OCI-LY3 (cell line): ENCODE measurements around the gene APOLD1.
"Not testable (repeated sequence)": the region's sequence is repeated elsewhere in the genome, so short reads cannot be mapped to it uniquely, and the experiment has no call there.

Experiments used
- H2AFZ ChIP-seq: fragments of 200-600, 300-600 bp; shearing (Covaris generic); 2 replicates; pipeline ENCODE4 v1.6.0; 2014; ENCODE audit warnings: antibody characterized with exemption, low read depth, low read length
- H3K27ac ChIP-seq: fragments of 200-600, 300-600 bp; sonication (generic); 2 replicates; pipeline ENCODE4 v1.5.1; 2014; ENCODE audit warnings: mild to moderate bottlenecking, low read length, moderate library complexity, mixed read lengths
- H3K27me3 ChIP-seq: fragments of 200-600, 300-600 bp; sonication (generic); 2 replicates; pipeline ENCODE4 v1.6.1; 2014; ENCODE audit warnings: low read depth, low read length, mixed read lengths
- H3K36me3 ChIP-seq: fragments of 200-600, 300-600 bp; sonication (generic); replicated peaks from 2 replicates; pipeline ENCODE3; 2014; ENCODE audit warnings: low read depth, low read length, mixed read lengths
- H3K4me1 ChIP-seq: fragments of 300-600, 200-600 bp; sonication (generic); 2 replicates; pipeline ENCODE4 v1.6.1; 2014; ENCODE audit warnings: low read length, mixed read lengths
- H3K4me2 ChIP-seq: fragments of 200-600, 300-600 bp; sonication (generic); 2 replicates; pipeline ENCODE4 v1.6.1; 2014; ENCODE audit warnings: low read length, mixed read lengths
- H3K4me3 ChIP-seq: fragments of 300-600, 200-600 bp; sonication (generic); 2 replicates; pipeline ENCODE4 v1.5.1; 2014; ENCODE audit warnings: antibody characterized with exemption, mild to moderate bottlenecking, low read length, moderate library complexity
- H3K79me2 ChIP-seq: fragments of 300-600, 200-600 bp; shearing (Covaris generic); 2 replicates; pipeline ENCODE4 v1.6.1; 2014; ENCODE audit warnings: mild to moderate bottlenecking, low read length, mixed read lengths
- H3K9ac ChIP-seq: fragments of 300-600, 200-600 bp; shearing (Covaris generic); 2 replicates; pipeline ENCODE4 v1.6.0; 2014; ENCODE audit warnings: mild to moderate bottlenecking, low read length, moderate library complexity
- H3K9me3 ChIP-seq: fragments of 200-600, 300-600 bp; shearing (Covaris generic); 2 replicates; pipeline ENCODE4 v1.6.1; 2014; ENCODE audit warnings: low read length, mixed read lengths; ENCODE audit not compliant: insufficient read depth
- H4K20me1 ChIP-seq: fragments of 200-600, 300-600 bp; sonication (generic); 2 replicates; pipeline ENCODE4 v1.6.1; 2016; ENCODE audit warnings: low read length, mixed read lengths; ENCODE audit not compliant: insufficient read depth
- EZH2phosphoT487 ChIP-seq: fragments of 200-600 bp; shearing (Covaris generic); IDR thresholded peaks from 2 replicates; pipeline ENCODE4 v1.6.1; 2018; ENCODE audit warnings: antibody characterized with exemption, mixed run types, low read depth
- TF ChIP-seq, protein P1 (sequence below): fragments of 200-600, 300-600 bp; sonication (generic); IDR thresholded peaks from 2 replicates; pipeline ENCODE4 v1.5.1; 2014; ENCODE audit warnings: antibody characterized with exemption, low read length, low read depth

APOLD1 gene

DNA sequence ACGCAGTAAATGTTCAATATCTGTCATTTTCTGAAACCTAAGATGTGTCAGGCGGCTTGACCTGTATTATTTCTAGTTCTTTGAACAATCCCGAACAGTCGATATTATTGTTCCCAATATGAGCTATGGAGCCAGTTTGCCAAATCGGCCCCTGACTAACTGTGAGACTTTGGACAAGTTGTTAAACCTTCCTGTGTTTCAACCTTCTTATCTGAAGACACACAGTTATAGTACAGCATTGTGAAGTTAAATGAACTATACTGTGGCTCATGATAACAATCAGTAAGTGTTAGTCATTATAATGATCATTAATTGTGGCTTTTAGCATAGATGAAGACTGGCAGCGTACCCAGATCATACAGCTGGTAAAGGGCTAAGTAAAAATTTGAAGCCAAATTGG is 51.1 kb downstream of the APOLD1 start:
- TF ChIP-seq, protein P1, sequence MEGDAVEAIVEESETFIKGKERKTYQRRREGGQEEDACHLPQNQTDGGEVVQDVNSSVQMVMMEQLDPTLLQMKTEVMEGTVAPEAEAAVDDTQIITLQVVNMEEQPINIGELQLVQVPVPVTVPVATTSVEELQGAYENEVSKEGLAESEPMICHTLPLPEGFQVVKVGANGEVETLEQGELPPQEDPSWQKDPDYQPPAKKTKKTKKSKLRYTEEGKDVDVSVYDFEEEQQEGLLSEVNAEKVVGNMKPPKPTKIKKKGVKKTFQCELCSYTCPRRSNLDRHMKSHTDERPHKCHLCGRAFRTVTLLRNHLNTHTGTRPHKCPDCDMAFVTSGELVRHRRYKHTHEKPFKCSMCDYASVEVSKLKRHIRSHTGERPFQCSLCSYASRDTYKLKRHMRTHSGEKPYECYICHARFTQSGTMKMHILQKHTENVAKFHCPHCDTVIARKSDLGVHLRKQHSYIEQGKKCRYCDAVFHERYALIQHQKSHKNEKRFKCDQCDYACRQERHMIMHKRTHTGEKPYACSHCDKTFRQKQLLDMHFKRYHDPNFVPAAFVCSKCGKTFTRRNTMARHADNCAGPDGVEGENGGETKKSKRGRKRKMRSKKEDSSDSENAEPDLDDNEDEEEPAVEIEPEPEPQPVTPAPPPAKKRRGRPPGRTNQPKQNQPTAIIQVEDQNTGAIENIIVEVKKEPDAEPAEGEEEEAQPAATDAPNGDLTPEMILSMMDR = no peak
- no peak for TF ChIP-seq EZH2phosphoT487
- Histone ChIP-seq H4K20me1 (peaks cover 4% of the 10 kb centered on the region; the same call in 1 of the 2 replicates), H3K27me3 (no peaks in the 10 kb centered on the region), H3K9me3 (peaks cover 4% of the 10 kb centered on the region; the same call in 1 of the 2 replicates), H3K79me2 (no peaks in the 10 kb centered on the region), H3K4me1 (peaks cover 13% of the 10 kb centered on the region), H3K36me3 (peaks cover 57% of the 10 kb centered on the region), H3K27ac (no peak overlapping the region), H3K4me3 (no peak overlapping the region), H2AFZ (no peak overlapping the region), H3K4me2 (no peak overlapping the region), H3K9ac (no peak overlapping the region)

DNA sequence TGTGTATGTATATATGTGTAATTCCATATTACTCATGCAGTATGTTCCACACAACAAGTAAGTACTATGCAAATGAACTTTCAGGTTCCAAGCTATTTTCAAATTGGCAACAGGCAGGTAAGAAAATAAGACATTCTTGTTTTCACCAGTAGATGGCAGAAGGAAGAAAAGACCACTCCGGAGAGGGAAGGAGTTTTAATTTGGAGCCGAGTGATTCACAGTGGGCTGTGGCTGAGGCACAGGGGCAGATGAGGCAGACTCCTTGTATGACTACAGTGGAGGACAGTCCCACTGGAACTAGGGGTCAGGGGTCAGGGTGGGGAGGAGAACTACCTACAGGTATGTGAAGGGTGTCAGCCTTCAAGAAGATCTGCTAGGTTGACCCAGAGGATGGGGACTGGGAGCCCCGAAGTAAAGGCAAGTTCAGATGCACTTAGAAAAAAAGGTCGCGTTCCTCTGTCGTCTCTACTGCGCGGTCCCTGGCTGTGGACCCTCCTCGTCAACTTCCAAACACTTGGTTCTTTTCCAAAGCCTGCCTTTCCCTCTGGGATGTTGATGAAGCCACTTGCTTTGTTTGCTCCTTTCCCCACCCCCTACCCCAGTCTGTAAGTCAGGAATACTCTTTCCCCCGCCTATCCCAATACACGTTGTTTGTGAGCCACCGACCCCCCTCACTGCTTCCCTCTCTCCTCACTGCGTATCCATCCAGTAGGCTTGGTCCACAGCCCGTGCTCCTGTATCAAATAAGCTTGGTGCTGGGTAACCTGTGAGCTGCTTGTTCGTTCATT is 51.8 kb downstream of the APOLD1 start:
- Histone ChIP-seq H3K4me3 (no peak overlapping the region), H3K79me2 (no peaks in the 10 kb centered on the region), H3K4me1 (peaks cover 13% of the 10 kb centered on the region), H3K9me3 (peaks cover 4% of the 10 kb centered on the region; the same call in 1 of the 2 replicates), H3K27ac (no peak overlapping the region), H3K9ac (no peak overlapping the region), H3K27me3 (no peaks in the 10 kb centered on the region), H3K36me3 (peaks cover 53% of the 10 kb centered on the region), H2AFZ (no peak overlapping the region), H4K20me1 (peaks cover 4% of the 10 kb centered on the region; the same call in 1 of the 2 replicates), H3K4me2 (no peak overlapping the region)
- TF ChIP-seq, protein P1 = peak; percentile 62
- no peak for TF ChIP-seq EZH2phosphoT487

DNA sequence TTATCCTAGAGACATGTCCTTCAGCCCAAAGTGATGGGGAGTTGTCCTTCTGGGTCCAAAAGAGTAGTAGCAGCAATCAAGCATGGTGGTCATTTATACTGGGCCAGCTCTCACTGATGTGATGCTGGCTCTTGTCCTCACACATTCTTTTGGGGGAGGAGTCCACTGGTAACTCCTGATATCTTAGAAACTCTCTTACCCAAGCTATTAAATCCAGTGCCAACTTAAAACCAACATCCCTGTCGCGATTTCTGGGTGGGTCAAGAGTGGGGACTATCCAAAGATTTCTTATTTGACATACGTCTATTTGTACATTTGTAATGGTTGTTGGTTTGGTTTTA is 52.3 kb downstream of the APOLD1 start:
- peaks cover 49% of the 10 kb centered on the region for H3K36me3 ChIP-seq
- H3K4me3 ChIP-seq = no peak overlapping the region
- H3K9ac ChIP-seq = no peak overlapping the region
- peaks cover 13% of the 10 kb centered on the region for H3K4me1 ChIP-seq
- no peaks in the 10 kb centered on the region for H3K27me3 ChIP-seq
- no peak overlapping the region for H3K27ac ChIP-seq
- no peak overlapping the region for H2AFZ ChIP-seq
- H3K4me2 ChIP-seq = no peak overlapping the region
- H3K79me2 ChIP-seq = no peaks in the 10 kb centered on the region
- TF ChIP-seq, protein P1 = no peak
- TF ChIP-seq EZH2phosphoT487 = no peak
- H4K20me1 ChIP-seq = peaks cover 4% of the 10 kb centered on the region; the same call in 1 of the 2 replicates
- peaks cover 4% of the 10 kb centered on the region; the same call in 1 of the 2 replicates for H3K9me3 ChIP-seq

- H3K36me3 ChIP-seq = peaks cover 40% of the 10 kb centered on the region
- no peak overlapping the region for H3K4me3 ChIP-seq
- TF ChIP-seq EZH2phosphoT487 = no peak
- TF ChIP-seq, protein P1 = no peak
- no peak overlapping the region for H3K9ac ChIP-seq
- no peak overlapping the region for H2AFZ ChIP-seq
- no peaks in the 10 kb centered on the region for H3K27me3 ChIP-seq
- H3K79me2 ChIP-seq = no peaks in the 10 kb centered on the region
- H4K20me1 ChIP-seq = peaks cover 4% of the 10 kb centered on the region; the same call in 1 of the 2 replicates
- no peak overlapping the region for H3K27ac ChIP-seq
- peaks cover 11% of the 10 kb centered on the region for H3K4me1 ChIP-seq
- no peaks in the 10 kb centered on the region for H3K9me3 ChIP-seq
- H3K4me2 ChIP-seq = no peak overlapping the region
These were observed 53.5 kb downstream of the APOLD1 start for GRCh38 chr12:12839003-12839395.

- H3K79me2 ChIP-seq = not testable (repeated sequence)
These were observed 54.0 kb downstream of the APOLD1 start for GRCh38 chr12:12839439-12839838.

More at GRCh38 chr12:12839439-12839838, 54.0 kb downstream of the APOLD1 start:
- not testable (repeated sequence) for H3K27me3 ChIP-seq, H3K4me3 ChIP-seq, H4K20me1 ChIP-seq, H3K9ac ChIP-seq, H2AFZ ChIP-seq, H3K9me3 ChIP-seq, H3K27ac ChIP-seq, H3K4me2 ChIP-seq
- H3K36me3 ChIP-seq = peaks cover 38% of the 10 kb centered on the region
- peaks cover 11% of the 10 kb centered on the region for H3K4me1 ChIP-seq
